ENCODE measurements around the gene PAFAH2. TPM values are rescaled to one million over a fixed set of nuclear protein-coding genes. Genes with fewer than 3 reads are reported as not detected.

Gene PAFAH2
- total and polyA plus RNA-seq, 12 donors: 6.6 to 32.8 (median 13.6) TPM

Small RNAs within 50 kb of the gene (small RNA-seq; reads per million reads assigned to genes)
- gene RF00283: 0 reads per million in 2 donors
- gene RF00492: 0 reads per million in 2 donors
- gene RNU6-110P: 0 reads per million in 2 donors

Other genes with a start within 250 kb of the PAFAH2 start
- gene SELENON, start 197.9 kb downstream of the PAFAH2 start, total RNA-seq: 100 to 1,000 TPM in 1 of 9 donors, 10 to 100 TPM in 7, 1 to 10 TPM in 1; 8.7 to 105 (median 73.9) TPM
- gene SELENON, start 197.9 kb downstream of the PAFAH2 start, polyA plus RNA-seq: 10 to 100 TPM; 35.6 to 75.9 (median 37.7) TPM
- gene MTFR1L, start 178.1 kb downstream of the PAFAH2 start, total RNA-seq: 100 to 1,000 TPM; 116 to 285 (median 187) TPM
- gene MTFR1L, start 178.1 kb downstream of the PAFAH2 start, polyA plus RNA-seq: 100 to 1,000 TPM; 157 to 298 (median 284) TPM
- 1 to 10 TPM in 3 of 9 donors, under 1 TPM in 6; 0.24 to 3.4 (median 0.83) TPM for gene AUNIP, start 138.6 kb downstream of the PAFAH2 start, total RNA-seq
- 1 to 10 TPM in 1 of 3 donors, under 1 TPM in 2; 0.56 to 1.2 (median 0.74) TPM for gene AUNIP, start 138.6 kb downstream of the PAFAH2 start, polyA plus RNA-seq
- gene PAQR7, start 122.4 kb downstream of the PAFAH2 start, total RNA-seq: 10 to 100 TPM; 30.2 to 71.8 (median 35.6) TPM
- gene PAQR7, start 122.4 kb downstream of the PAFAH2 start, polyA plus RNA-seq: 10 to 100 TPM; 19.9 to 26.1 (median 20.6) TPM
- gene STMN1, start 91.6 kb downstream of the PAFAH2 start, total RNA-seq: 100 to 1,000 TPM in 1 of 9 donors, 10 to 100 TPM in 7, 1 to 10 TPM in 1; 7.9 to 242 (median 22.4) TPM
- gene STMN1, start 91.6 kb downstream of the PAFAH2 start, polyA plus RNA-seq: 10 to 100 TPM; 32.6 to 88.7 (median 37.6) TPM
- 1 to 10 TPM in 7 of 9 donors, under 1 TPM in 2; 0.50 to 6.5 (median 2.1) TPM for gene EXTL1, start 23.7 kb upstream of the PAFAH2 start, total RNA-seq
- 1 to 10 TPM in 2 of 3 donors, under 1 TPM in 1; 0.31 to 4.2 (median 1.1) TPM for gene EXTL1, start 23.7 kb upstream of the PAFAH2 start, polyA plus RNA-seq
- gene SLC30A2, start 48.1 kb upstream of the PAFAH2 start, total RNA-seq: 1 to 10 TPM in 5 of 9 donors, under 1 TPM in 4; 0.06 to 4.8 (median 1.1) TPM
- gene SLC30A2, start 48.1 kb upstream of the PAFAH2 start, polyA plus RNA-seq: under 1 TPM; 0.15 to 0.32 (median 0.27) TPM
- 1 to 10 TPM in 1 of 9 donors, under 1 TPM in 2, not detected in 6; 0.06 to 4.6 (median 0.18) TPM for gene TRIM63, start 69.6 kb upstream of the PAFAH2 start, total RNA-seq
- gene TRIM63, start 69.6 kb upstream of the PAFAH2 start, polyA plus RNA-seq: under 1 TPM in 2 of 3 donors, not detected in 1; 0.16 to 0.24 TPM
- gene PDIK1L, start 113.8 kb upstream of the PAFAH2 start, total RNA-seq: 1 to 10 TPM; 2.3 to 9.8 (median 8.2) TPM
- 1 to 10 TPM; 1.6 to 6.6 (median 1.7) TPM for gene PDIK1L, start 113.8 kb upstream of the PAFAH2 start, polyA plus RNA-seq
- 1 to 10 TPM in 8 of 9 donors, under 1 TPM in 1; 0.61 to 3.9 (median 2.2) TPM for gene FAM110D, start 161.0 kb upstream of the PAFAH2 start, total RNA-seq
- gene FAM110D, start 161.0 kb upstream of the PAFAH2 start, polyA plus RNA-seq: 1 to 10 TPM in 2 of 3 donors, under 1 TPM in 1; 0.46 to 6.2 (median 1.4) TPM
- not detected for gene C1orf232, start 170.9 kb upstream of the PAFAH2 start, total RNA-seq
- not detected for gene C1orf232, start 170.9 kb upstream of the PAFAH2 start, polyA plus RNA-seq
- gene ZNF593, start 171.8 kb upstream of the PAFAH2 start, total RNA-seq: 10 to 100 TPM; 17.8 to 44.7 (median 30.6) TPM
- 100 to 1,000 TPM in 1 of 3 donors, 10 to 100 TPM in 1, 1 to 10 TPM in 1; 9.8 to 113 (median 51.0) TPM for gene ZNF593, start 171.8 kb upstream of the PAFAH2 start, polyA plus RNA-seq
- gene ZNF593OS, start 173.8 kb upstream of the PAFAH2 start, total RNA-seq: under 1 TPM in 1 of 9 donors, not detected in 8; 0.18 TPM
- gene ZNF593OS, start 173.8 kb upstream of the PAFAH2 start, polyA plus RNA-seq: under 1 TPM in 1 of 3 donors, not detected in 2; 0.88 TPM
- 1 to 10 TPM in 1 of 9 donors, under 1 TPM in 4, not detected in 4; 0.17 to 2.1 (median 0.29) TPM for gene CNKSR1, start 179.4 kb upstream of the PAFAH2 start, total RNA-seq
- gene CNKSR1, start 179.4 kb upstream of the PAFAH2 start, polyA plus RNA-seq: 1 to 10 TPM in 1 of 3 donors, under 1 TPM in 2; 0.31 to 1.5 (median 0.64) TPM
- not detected for gene CATSPER4, start 192.5 kb upstream of the PAFAH2 start, total RNA-seq
- not detected for gene CATSPER4, start 192.5 kb upstream of the PAFAH2 start, polyA plus RNA-seq
- 10 to 100 TPM in 1 of 9 donors, 1 to 10 TPM in 8; 2.6 to 16.4 (median 5.8) TPM for gene CEP85, start 236.1 kb upstream of the PAFAH2 start, total RNA-seq
- gene CEP85, start 236.1 kb upstream of the PAFAH2 start, polyA plus RNA-seq: 1 to 10 TPM; 2.5 to 6.1 (median 3.1) TPM

Measured in adrenal gland (tissue), 12 donors.